Left renal cortex interstitium (tissue), 4 donors: ENCODE data around the gene ZCWPW1. TPM values are rescaled to one million over a fixed set of nuclear protein-coding genes. Genes with fewer than 3 reads are reported as not detected.
"Not testable (repeated sequence)": the region's sequence is repeated elsewhere in the genome, so short reads cannot be mapped to it uniquely, and the experiment has no call there.

Experiments used
- DNase-seq, 4 donors: peaks; one replicate each; pipeline ENCODE4 v3.0.0-alpha.2; 2013; ENCODE audit warnings: low read depth in 4 of 4, low spot score in 2 of 4, missing footprints in 1 of 4
- polyA plus RNA-seq, 4 donors: library from polyadenylated mRNA; unstranded; fragments of 120-200 nt; gene quantifications; one replicate each; pipeline ENCODE4 v1.2.1, GENCODE V29; 2013; ENCODE audit not compliant: insufficient read length in 4 of 4

Gene ZCWPW1
- polyA plus RNA-seq, 4 donors, result 4.6 to 7.7 (median 6.6) TPM

- no peak for DNase-seq
These were observed 48.3 kb downstream of the ZCWPW1 start for GRCh38 chr7:100380196-100380595.

DNA sequence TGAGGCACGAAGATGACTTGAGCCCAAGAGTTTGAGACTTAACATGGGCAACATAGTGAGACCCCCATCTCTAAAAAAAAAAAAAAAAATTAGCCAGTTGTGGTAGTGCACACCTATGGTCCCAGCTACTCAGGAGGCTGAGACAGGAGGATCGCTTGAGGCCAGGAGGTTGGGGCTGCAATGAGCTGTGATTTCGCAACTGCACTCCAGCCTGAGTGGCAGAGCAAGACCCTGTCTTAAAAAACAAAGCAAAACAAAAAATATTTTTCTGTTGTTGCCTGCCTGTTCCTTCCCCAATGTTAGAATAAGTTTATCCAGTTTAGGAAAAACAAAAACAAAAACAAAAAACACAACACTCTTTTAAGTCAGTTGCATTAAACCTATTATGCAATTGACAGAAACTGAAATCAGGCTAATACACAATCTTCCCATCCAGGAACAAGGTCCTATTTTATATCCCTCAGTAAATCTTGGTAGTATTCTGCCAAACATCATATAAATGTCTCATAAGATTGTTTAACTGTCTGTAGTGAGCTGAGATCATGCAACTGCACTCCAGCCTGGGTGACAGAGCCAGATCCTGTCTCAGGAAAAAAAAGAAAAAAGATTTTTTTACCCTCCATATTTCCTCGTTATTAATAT lies 50.3 kb downstream of the ZCWPW1 start:
- no peak for DNase-seq

GRCh38 chr7:100376066-100376465 lies 52.4 kb downstream of the ZCWPW1 start:
- no peak for DNase-seq

DNA sequence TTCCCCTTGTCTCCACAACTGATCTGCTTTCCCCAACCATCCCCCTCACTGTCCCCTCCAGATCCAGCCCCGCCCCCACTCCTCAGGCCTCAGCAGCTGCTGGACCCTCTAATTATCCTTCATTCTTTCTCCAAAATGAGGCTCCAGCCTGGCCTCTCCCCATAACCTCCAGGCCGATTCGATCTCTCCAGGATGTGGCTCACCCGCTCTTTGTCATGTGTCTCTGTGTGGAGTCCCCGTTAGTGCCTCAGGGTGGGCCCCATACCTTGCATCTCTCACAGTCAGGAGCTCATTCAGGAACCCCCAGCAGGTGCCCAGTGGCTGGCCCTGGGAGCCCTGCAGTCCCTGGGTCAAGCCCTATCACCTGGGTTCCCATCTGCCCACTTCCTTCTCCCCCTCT lies 53.9 kb downstream of the ZCWPW1 start:
- DNase-seq, result no peak

DNA sequence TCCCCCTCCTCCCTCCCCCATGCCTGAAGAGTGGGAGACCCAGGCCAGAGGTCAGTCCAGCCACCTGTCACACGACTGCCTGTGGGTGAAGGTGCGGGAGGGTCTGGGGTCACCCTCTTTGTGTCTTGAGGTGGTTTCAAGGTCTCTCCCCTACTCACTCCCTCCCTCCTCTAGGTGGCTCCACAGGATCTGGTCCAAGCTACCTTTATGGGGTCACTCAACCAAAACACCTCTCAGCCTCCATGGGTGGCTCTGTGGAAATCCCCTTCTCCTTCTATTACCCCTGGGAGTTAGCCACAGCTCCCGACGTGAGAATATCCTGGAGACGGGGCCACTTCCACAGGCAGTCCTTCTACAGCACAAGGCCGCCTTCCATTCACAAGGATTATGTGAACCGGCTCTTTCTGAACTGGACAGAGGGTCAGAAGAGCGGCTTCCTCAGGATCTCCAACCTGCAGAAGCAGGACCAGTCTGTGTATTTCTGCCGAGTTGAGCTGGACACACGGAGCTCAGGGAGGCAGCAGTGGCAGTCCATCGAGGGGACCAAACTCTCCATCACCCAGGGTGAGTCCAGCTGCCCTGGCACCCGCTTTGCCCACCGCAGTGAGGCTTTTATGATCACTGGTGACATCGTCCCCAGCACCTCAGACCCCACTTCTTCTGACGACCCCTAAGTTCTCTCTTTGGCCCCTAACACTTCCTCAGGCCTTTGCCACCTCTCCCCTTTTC lies 54.5 kb downstream of the ZCWPW1 start:
- DNase-seq, result not testable (repeated sequence)

DNA sequence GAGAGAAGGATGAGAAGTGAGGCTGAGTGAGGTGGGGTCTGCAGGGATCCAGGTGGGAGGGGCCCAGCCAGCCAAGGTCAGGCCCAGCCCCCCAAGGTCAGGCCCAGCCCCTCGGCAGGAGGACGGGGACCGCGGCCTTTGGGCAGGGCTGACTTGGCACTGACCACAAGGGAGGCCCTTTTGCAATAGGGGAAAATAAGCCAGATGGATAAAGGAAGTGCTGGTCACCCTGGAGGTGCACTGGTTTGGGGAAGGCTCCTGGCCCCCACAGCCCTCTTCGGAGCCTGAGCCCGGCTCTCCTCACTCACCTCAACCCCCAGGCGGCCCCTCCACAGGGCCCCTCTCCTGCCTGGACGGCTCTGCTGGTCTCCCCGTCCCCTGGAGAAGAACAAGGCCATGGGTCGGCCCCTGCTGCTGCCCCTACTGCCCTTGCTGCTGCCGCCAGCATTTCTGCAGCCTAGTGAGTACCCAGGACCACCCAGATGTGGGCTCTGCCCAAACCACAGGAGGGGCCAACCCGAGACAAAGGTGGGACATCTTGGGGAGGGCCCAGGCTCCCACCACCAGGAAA lies 55.2 kb downstream of the ZCWPW1 start, which contains the start of gene PILRA:
PILRA (plus strand) TSS at position 227 of the 571 bp plus-strand sequence; CDS start at position 397, 170 bp downstream.
- DNase-seq, result no peak

GRCh38 chr7:100372694-100373093 lies 55.8 kb downstream of the ZCWPW1 start:
- no peak for DNase-seq

DNA sequence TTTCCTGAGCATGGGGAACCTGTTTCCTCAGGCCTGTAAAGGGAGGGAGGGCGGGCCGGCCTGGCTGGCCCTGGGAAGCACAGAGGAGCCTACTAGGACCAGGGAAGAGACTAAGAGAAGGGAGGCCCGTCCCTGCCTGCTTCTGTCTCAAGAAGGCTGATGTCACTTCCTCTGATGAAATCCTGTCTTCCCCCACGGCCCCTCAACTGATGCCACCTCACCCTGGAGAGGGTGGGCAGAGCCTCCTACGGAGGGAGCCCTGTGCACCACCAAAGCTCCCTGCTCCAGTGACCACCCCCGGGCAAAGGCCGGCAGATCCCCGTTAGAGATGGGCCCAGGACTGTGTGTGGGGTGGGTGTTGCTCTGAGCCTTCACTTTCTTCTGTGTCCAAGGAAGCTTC lies 56.2 kb downstream of the ZCWPW1 start:
- no peak for DNase-seq

GRCh38 chr7:100371561-100372171 lies 56.8 kb downstream of the ZCWPW1 start:
- no peak for DNase-seq

- DNase-seq, result no peak
These were observed 57.8 kb downstream of the ZCWPW1 start for GRCh38 chr7:100370746-100371145.

DNA sequence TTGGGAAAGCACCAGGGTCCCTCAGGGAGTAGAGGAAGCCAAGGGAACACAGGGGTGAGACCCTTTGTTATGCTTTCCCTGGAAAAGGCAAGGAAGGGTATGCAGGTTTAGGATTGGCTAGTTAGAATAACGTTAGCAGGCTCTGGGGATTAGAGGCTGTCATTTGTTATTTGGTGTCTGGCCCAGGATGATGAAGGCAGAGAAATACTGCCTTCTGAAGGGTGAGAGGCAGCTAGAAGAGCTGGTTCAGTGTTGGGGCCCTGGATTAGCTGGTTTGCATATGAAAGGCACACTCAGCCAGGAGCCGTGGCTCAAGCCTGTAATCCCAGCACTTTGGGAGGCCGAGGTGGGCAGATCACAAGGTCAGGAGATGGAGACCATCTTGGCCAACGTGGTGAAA lies 58.2 kb downstream of the ZCWPW1 start:
- no peak for DNase-seq

- no peak for DNase-seq
These were observed 59.4 kb downstream of the ZCWPW1 start for GRCh38 chr7:100369105-100369504.

- DNase-seq, result no peak
These were observed 60.6 kb downstream of the ZCWPW1 start for GRCh38 chr7:100367676-100368613.

GRCh38 chr7:100367251-100367620 lies 61.3 kb downstream of the ZCWPW1 start:
- DNase-seq, result no peak

- no peak for DNase-seq
These were observed 61.9 kb downstream of the ZCWPW1 start for GRCh38 chr7:100366411-100367250.

DNA sequence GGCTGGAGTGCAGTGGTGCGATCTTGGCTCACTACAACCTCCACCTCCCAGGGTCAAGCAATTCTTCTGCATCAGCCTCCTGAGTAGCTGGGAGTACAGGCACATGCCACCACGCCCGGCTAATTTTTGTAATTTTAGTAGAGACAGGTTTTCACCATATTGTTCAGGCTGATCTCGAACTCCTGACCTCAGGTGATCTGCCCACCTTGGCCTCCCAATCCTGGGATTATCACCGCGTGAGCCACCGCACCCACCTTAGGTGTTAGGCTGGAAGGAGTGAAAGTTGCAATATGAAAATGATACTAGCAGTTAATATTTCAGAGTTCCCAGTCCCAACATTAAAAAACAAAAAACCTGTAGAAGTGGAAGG lies 62.5 kb downstream of the ZCWPW1 start:
- DNase-seq, result not testable (repeated sequence)

DNA sequence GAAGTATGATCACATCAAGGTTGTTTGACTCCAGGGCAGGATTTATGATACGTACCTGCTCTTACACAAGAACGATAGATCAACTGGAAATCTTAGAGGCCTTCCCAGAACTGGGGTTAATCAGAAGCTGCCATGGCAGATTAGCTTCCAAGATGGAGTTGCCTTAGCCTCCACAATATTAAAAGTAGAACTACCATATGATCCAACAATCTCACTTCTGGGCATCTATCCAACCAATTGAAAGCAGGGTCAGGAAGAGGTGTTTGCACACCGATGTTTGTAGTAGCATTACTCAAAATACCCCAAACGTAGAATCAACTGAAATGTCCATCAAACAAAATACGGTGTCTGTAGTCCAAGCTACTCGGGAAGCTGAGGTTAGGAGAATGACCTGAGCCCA lies 64.0 kb downstream of the ZCWPW1 start:
- no peak for DNase-seq

- DNase-seq, result not testable (repeated sequence)
These were observed 64.7 kb downstream of the ZCWPW1 start for GRCh38 chr7:100363797-100364196.

DNA sequence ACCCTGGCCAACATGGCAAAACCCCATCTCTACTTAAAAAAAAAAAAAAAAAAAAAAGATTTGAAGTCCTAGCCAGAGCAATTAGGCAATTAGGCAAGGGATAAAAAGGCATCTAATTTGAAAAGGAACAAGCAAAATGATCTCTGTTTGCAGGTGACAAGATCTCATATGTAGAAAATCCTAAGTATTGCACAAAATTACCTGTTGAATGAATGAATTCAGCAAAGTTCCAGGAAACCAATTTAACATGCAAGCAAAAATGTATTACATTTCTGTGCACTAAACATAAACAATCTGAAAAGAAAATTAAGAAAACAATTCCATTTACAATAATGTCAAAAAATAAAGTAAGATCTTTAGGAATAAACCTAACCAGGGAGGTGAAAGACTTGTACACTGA lies 65.4 kb downstream of the ZCWPW1 start:
- DNase-seq, result no peak
